ENCODE measurements around the gene MPPED1.

The MPPED1 gene

GRCh38 chr22:43479301-43479950, 67.6 kb downstream of the MPPED1 start:
- no peak for TF ChIP-seq ZFX (IDR thresholded peaks at IDR 0.05)
- no peak for TF ChIP-seq CTCF (conservative IDR thresholded peaks at IDR 0.05)
- no peak overlapping the region for H3K27ac ChIP-seq

- no peak overlapping the region for H3K27ac ChIP-seq
- no peak for TF ChIP-seq ZFX (IDR thresholded peaks at IDR 0.05)
- TF ChIP-seq CTCF (conservative IDR thresholded peaks at IDR 0.05): no peak
These were observed 68.1 kb downstream of the MPPED1 start for GRCh38 chr22:43479962-43480361.

- TF ChIP-seq ZFX (IDR thresholded peaks at IDR 0.05) (no peak), CTCF (conservative IDR thresholded peaks at IDR 0.05) (no peak; the same call in 1 of the 2 replicates)
- H3K27ac ChIP-seq: no peak overlapping the region
These were observed 69.9 kb downstream of the MPPED1 start for GRCh38 chr22:43481568-43482317.

GRCh38 chr22:43482318-43482625, 70.5 kb downstream of the MPPED1 start:
- TF ChIP-seq CTCF (conservative IDR thresholded peaks at IDR 0.05) (no peak), ZFX (IDR thresholded peaks at IDR 0.05) (no peak)
- no peak overlapping the region for H3K27ac ChIP-seq

GRCh38 chr22:43483266-43483665, 71.5 kb downstream of the MPPED1 start:
- no peak for TF ChIP-seq ZFX (IDR thresholded peaks at IDR 0.05)
- no peak overlapping the region for H3K27ac ChIP-seq

- TF ChIP-seq CTCF (conservative IDR thresholded peaks at IDR 0.05) (no peak), ZFX (IDR thresholded peaks at IDR 0.05) (no peak)
These were observed 71.9 kb downstream of the MPPED1 start for GRCh38 chr22:43483669-43484068.

GRCh38 chr22:43484227-43484626, 72.4 kb downstream of the MPPED1 start:
- TF ChIP-seq CTCF (conservative IDR thresholded peaks at IDR 0.05) (no peak), ZFX (IDR thresholded peaks at IDR 0.05) (no peak)
- H3K27ac ChIP-seq: no peak overlapping the region

More at GRCh38 chr22:43483669-43484068, 71.9 kb downstream of the MPPED1 start:
- H3K27ac ChIP-seq: no peak overlapping the region

Measured in C4-2B (cell line).